HG02623 (cell line): ENCODE results near the gene PRDM5.
"Not testable (repeated sequence)": the region's sequence is repeated elsewhere in the genome, so short reads cannot be mapped to it uniquely, and the experiment has no call there.

ENCODE experiments used
- ATAC-seq: cut with Tn5 transposase; IDR thresholded peaks from one replicate; pipeline ENCODE4 v1.9.1; 2021; ENCODE audit warnings: moderate library complexity; ENCODE audit not compliant: unreplicated experiment

PRDM5 gene

GRCh38 chr4:120761070-120761469 lies 161.5 kb downstream of the PRDM5 start:
- ATAC-seq, result no peak

- no peak for ATAC-seq
Observed at GRCh38 chr4:120760047-120760446, 162.5 kb downstream of the PRDM5 start.

- no peak for ATAC-seq
Observed at GRCh38 chr4:120755864-120756263, 166.7 kb downstream of the PRDM5 start.

GRCh38 chr4:120754590-120754989 lies 167.9 kb downstream of the PRDM5 start:
- no peak for ATAC-seq

GRCh38 chr4:120753854-120754253 lies 168.7 kb downstream of the PRDM5 start:
- ATAC-seq, result no peak

DNA sequence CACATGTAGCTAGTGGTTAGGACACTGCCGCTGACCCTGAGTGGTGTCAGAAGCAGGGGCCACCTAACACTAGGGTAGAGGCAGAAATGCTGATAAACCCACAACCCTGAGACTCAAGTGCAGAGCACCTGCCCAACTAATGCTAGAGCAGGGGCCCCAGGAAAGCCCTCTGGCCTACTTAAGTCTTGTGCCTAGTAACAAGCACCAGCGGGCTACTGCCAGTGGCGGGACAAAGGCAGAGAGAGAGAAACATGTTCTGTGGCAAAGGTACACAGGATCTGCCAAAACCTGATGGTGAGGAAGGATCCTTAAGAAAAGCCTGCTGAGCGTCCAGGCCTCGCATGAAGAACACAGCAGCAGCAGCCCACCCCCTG lies 172.4 kb downstream of the PRDM5 start:
- ATAC-seq, result no peak

- peak; percentile 97 for ATAC-seq
Observed at GRCh38 chr4:120749445-120750151, 172.9 kb downstream of the PRDM5 start.

- ATAC-seq, result not testable (repeated sequence)
Observed at GRCh38 chr4:120741636-120742035, 180.9 kb downstream of the PRDM5 start.

DNA sequence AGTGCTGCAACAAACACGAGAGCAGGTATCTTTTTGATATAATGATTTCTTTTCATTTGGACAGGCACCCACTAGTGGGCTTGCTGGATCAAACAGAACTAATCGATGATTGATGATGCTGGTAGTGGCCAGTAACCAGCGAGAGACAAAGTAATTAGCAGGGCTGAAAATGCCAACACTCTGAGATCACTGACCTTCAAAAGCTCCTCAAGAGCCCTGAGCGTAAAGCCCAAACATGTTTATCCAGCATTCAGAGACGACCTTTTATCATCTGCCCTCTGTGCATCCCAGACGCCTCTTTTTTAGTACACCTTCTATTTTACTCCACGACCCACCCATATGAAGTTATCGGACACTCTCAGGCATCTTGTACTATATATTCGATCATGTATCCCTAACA lies 186.2 kb downstream of the PRDM5 start:
- ATAC-seq, result no peak

DNA sequence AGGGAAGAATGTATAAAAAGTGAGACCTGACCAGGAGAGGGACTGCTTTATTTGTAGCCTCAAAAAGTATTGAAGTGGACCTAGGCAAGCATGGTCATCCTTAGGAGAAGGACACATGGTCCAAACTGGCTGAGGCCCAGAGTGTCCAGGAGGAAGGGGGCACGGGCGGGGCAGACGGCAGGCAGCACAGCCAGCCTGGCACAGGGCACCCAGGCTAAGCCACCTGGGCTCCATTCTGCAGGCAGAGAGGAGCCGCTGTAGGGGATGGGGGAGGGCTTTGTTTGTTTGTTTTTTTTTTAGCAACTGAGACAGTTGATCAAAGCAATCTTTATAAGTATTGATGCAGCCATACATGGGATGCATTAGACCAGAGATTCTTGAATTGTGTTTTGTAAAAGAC lies 188.6 kb downstream of the PRDM5 start:
- no peak for ATAC-seq

- no peak for ATAC-seq
Observed at GRCh38 chr4:120733054-120733453, 189.5 kb downstream of the PRDM5 start.

GRCh38 chr4:120731561-120731960 lies 191.0 kb downstream of the PRDM5 start:
- no peak for ATAC-seq

DNA sequence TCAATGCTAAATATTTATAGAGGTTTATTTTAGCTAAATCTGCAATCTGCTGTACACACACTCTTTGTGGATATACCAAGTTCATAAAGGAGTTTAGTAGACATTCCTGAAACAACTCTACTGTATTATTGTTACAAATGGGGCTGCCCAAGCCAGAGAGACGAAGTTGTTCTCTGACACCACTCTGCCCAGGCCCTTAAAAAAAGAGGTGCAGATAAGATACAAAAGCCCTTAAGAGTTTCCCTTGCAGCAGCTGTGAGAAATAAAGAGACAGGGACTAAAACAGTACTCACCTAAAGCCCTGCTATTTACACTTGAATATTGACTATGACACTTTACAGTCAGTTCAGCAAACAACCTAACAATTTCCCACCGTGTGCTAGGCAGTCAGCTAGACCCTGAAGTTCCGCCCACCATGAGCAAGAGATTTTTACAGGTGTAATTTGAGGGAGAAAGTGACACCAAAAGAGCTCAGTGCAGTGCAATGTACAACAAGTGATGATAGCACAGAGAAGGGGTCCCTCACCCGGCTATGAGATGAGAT lies 191.7 kb downstream of the PRDM5 start:
- no peak for ATAC-seq

DNA sequence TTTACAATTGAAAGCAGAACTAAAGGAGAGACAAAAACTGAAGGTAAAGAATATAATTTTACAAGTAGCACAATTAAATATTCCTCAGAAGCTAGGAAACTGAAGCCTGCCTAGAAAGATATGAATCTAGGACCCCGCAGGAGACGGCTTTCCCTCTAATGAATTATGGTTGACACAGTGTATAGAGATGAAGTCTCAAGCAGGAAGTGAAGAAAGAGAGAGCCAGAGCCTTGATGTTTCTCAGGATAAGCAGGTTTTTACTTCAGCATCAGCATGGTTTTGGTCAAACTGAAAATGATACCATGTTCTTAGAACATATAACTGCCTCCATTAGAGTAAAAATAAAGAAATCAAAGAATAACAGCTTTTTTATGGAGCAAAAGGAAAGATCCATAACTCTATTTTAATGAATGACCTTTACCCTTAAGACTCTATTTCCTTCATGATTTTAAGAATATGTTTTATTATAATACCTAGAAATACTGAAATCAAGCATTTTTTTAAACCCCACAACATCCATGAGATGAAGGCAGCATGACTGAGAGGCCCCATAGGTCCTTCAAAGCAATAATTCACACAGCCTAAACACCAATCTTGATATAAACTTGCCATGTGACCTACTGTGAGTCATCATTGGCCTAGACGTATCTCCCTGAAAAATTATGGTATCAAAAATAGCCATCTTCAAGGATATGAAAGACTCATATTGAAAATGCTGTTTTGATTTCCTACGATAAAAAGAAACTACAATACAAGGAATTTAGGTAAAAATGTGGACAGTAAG lies 193.4 kb downstream of the PRDM5 start:
- ATAC-seq, result no peak

DNA sequence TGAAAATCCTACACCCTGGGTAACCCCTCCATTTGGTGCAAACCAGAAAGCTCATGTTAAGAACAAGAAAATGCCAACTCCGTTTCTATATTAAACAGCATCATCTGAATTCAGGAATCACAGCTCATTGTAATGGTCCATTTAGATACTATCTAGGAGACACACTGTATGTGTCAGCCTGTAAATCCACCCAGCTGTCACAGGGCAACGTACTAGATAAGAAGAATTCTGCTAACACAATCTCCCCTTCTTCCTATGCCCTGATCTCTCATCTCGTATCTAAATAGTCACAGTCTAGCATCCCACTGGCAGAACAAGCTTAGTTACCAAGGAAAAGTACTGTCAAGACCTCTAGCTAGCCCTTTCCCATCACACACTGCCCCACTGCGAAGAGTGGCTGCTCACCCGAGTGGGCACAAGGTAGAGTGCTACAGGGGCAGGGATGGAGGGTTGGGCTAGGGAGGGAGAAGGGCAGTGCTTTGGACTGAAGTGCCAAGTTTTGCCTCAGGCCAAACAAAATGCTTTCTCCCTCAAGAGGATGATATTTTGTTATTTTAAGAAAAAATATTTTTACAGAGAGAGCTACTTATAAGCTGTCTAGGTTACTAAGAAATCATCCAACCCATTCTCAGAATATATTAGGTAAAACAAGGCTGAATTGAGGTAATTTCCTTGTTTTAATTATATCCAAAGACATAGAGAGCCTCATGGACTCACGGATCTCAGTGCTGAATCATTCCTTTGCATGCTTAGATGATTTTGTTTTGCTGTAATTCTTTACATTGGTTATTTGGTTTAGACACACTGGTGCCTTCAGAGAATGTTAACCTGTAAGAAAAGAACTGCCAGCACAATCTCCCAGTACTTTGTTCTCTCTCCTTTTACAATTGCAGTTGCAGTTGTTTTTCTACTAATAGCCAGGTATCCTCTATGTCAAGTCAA lies 196.6 kb downstream of the PRDM5 start:
- ATAC-seq, result no peak

DNA sequence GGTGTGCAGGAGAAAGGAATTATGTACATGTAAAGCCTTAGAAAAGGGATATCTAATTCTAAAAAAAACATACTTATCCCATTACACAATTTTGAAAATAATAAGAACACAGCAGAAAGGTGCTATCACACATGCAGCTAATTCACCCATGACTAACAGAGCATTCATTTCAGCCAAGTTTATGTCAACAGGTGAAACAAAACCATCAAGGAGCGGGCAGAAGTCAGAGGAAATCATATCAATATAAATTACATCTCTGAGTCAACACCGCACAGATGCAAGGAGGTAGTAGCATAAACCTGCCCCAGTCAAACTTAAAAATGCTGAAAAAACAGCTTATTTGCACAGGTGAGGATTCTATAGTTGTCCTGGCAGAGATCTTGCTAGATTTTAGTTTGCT lies 197.9 kb downstream of the PRDM5 start:
- no peak for ATAC-seq

- no peak for ATAC-seq
Observed at GRCh38 chr4:120723986-120724385, 198.5 kb downstream of the PRDM5 start.

- no peak for ATAC-seq
Observed at GRCh38 chr4:120723105-120723504, 199.4 kb downstream of the PRDM5 start.

- no peak for ATAC-seq
Observed at GRCh38 chr4:120722655-120723054, 199.9 kb downstream of the PRDM5 start.

- no peak for ATAC-seq
Observed at GRCh38 chr4:120720354-120720934, 202.1 kb downstream of the PRDM5 start.
